Measurements from ENCODE around the gene ARMCX2.

DNA sequence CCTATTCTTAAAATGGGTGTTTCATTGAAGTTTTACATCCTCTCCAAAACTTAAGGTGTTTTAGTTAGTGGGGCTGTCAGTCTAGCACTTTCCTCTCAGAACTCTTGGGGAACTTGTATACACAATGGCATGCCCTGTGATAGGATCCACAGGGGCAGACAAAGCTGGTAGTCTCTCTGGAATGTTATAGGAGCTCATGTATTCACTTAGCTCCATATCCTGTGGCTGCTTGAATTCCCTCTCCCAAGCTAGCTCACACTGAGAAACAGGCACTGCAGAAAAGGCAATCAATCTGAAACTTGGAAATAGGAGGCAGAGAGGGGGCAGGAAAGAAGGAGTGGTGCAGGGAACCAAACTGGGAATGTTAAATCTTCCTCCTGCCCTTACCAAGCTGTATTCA lies 26.3 kb upstream of the ARMCX2 start:
- TF ChIP-seq, protein P1, sequence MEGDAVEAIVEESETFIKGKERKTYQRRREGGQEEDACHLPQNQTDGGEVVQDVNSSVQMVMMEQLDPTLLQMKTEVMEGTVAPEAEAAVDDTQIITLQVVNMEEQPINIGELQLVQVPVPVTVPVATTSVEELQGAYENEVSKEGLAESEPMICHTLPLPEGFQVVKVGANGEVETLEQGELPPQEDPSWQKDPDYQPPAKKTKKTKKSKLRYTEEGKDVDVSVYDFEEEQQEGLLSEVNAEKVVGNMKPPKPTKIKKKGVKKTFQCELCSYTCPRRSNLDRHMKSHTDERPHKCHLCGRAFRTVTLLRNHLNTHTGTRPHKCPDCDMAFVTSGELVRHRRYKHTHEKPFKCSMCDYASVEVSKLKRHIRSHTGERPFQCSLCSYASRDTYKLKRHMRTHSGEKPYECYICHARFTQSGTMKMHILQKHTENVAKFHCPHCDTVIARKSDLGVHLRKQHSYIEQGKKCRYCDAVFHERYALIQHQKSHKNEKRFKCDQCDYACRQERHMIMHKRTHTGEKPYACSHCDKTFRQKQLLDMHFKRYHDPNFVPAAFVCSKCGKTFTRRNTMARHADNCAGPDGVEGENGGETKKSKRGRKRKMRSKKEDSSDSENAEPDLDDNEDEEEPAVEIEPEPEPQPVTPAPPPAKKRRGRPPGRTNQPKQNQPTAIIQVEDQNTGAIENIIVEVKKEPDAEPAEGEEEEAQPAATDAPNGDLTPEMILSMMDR (conservative IDR thresholded peaks at IDR 0.05 in 1 of 2, IDR thresholded peaks at IDR 0.05 in 1 of 2; ENCODE audit: extremely low read depth in 1 of 2, insufficient read depth in 1 of 2, low read depth in 1 of 2, low read length in 2 of 2): no peak
- TF ChIP-seq EZH2 (IDR thresholded peaks at IDR 0.05; ENCODE audit: borderline replicate concordance, low read length): no peak
